ENCODE measurements around the gene HOXC10.

The HOXC10 gene

GRCh38 chr12:53976172-53976822, 8.6 kb upstream of the HOXC10 start:
- Histone ChIP-seq H3K27ac (replicated peaks) (no peak overlapping the region), H3K27me3 (ENCODE audit: insufficient read depth, poor library complexity, severe bottlenecking) (peaks cover 81% of the 10 kb centered on the region), H3K4me3 (replicated peaks; ENCODE audit: insufficient read depth, low read length) (no peak overlapping the region)
- TF ChIP-seq POLR2AphosphoS5 (IDR thresholded peaks at IDR 0.05; ENCODE audit: low read depth) (no peak), REST (IDR thresholded peaks at IDR 0.05; ENCODE audit: insufficient replicate concordance, low read depth) (no peak), SPI1 (IDR thresholded peaks at IDR 0.05; ENCODE audit: borderline replicate concordance, low read depth) (no peak), GABPA (IDR thresholded peaks at IDR 0.05; ENCODE audit: low read depth) (no peak)
- TF ChIP-seq, protein P1, sequence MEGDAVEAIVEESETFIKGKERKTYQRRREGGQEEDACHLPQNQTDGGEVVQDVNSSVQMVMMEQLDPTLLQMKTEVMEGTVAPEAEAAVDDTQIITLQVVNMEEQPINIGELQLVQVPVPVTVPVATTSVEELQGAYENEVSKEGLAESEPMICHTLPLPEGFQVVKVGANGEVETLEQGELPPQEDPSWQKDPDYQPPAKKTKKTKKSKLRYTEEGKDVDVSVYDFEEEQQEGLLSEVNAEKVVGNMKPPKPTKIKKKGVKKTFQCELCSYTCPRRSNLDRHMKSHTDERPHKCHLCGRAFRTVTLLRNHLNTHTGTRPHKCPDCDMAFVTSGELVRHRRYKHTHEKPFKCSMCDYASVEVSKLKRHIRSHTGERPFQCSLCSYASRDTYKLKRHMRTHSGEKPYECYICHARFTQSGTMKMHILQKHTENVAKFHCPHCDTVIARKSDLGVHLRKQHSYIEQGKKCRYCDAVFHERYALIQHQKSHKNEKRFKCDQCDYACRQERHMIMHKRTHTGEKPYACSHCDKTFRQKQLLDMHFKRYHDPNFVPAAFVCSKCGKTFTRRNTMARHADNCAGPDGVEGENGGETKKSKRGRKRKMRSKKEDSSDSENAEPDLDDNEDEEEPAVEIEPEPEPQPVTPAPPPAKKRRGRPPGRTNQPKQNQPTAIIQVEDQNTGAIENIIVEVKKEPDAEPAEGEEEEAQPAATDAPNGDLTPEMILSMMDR (IDR thresholded peaks at IDR 0.05; ENCODE audit: insufficient read depth, low read length): no peak
- no peak for DNase-seq (ENCODE audit: low read depth in 1 of 2, low spot score in 1 of 2)

DNA sequence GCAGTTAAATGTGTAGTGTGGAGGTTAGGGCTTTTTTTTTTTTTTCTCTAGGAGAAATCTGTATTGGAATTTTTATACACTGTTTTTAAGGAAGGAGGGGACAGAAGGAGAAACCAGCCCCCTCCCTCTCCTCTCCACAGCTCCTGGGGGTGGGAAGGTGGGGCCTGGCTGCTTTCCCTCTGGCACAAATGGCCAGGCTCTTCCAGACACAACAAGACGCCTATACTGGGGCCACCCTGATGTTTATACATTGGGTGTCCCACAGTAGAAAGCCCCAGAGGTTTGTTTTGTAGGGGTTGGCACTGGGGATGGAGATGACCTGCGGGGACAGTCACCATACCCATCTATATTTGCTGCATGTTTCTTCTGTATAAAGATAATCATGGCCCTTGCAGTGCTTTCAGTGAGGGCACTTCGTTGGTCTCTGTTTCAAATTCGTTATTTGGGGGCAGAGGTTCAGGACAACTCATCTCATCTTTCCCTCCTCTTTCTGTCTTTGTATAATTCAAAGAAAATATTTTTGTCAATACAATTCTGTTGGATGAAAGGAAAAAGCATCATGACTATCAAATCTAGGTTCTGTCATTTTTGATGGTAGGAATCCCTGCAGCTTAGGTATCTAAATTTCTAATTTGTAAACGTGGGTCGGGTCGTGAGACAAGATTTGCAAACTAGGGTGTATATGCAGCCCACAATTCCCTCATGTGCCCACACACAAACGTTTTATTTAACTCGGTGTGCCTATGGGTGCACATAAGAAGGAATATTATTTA, 7.9 kb upstream of the HOXC10 start:
- H3K27me3 ChIP-seq (ENCODE audit: insufficient read depth, poor library complexity, severe bottlenecking): peaks cover 81% of the 10 kb centered on the region
- no peak for TF ChIP-seq GABPA (IDR thresholded peaks at IDR 0.05; ENCODE audit: low read depth)
- TF ChIP-seq POLR2AphosphoS5 (IDR thresholded peaks at IDR 0.05; ENCODE audit: low read depth): no peak
- no peak for TF ChIP-seq REST (IDR thresholded peaks at IDR 0.05; ENCODE audit: insufficient replicate concordance, low read depth)
- TF ChIP-seq SPI1 (IDR thresholded peaks at IDR 0.05; ENCODE audit: borderline replicate concordance, low read depth): no peak
- TF ChIP-seq, protein P1 (IDR thresholded peaks at IDR 0.05; ENCODE audit: insufficient read depth, low read length): no peak
- no peak for DNase-seq (ENCODE audit: low read depth in 1 of 2, low spot score in 1 of 2)
- H3K27ac ChIP-seq (replicated peaks): no peak overlapping the region
- no peak overlapping the region for H3K4me3 ChIP-seq (replicated peaks; ENCODE audit: insufficient read depth, low read length)

- Histone ChIP-seq H3K27ac (replicated peaks) (no peak overlapping the region), H3K4me3 (replicated peaks; ENCODE audit: insufficient read depth, low read length) (no peak overlapping the region), H3K27me3 (ENCODE audit: insufficient read depth, poor library complexity, severe bottlenecking) (peaks cover 77% of the 10 kb centered on the region)
- DNase-seq (ENCODE audit: low read depth in 1 of 2, low spot score in 1 of 2): no peak
- TF ChIP-seq SPI1 (IDR thresholded peaks at IDR 0.05; ENCODE audit: borderline replicate concordance, low read depth): no peak
- no peak for TF ChIP-seq GABPA (IDR thresholded peaks at IDR 0.05; ENCODE audit: low read depth)
- no peak for TF ChIP-seq POLR2AphosphoS5 (IDR thresholded peaks at IDR 0.05; ENCODE audit: low read depth)
- no peak for TF ChIP-seq REST (IDR thresholded peaks at IDR 0.05; ENCODE audit: insufficient replicate concordance, low read depth)
- TF ChIP-seq, protein P1 (IDR thresholded peaks at IDR 0.05; ENCODE audit: insufficient read depth, low read length): no peak
These were observed 7.1 kb upstream of the HOXC10 start for GRCh38 chr12:53977596-53978445.
